Natural killer cell (primary cell): Measurements from ENCODE around the gene MEF2A. TPM values are rescaled to one million over a fixed set of nuclear protein-coding genes. Genes with fewer than 3 reads are reported as not detected.

Source experiments
- ATAC-seq, 3 donors: fragments of 150-1000 bp in 2 of 3; fragments of 200-7000 bp in 1 of 3; cut with Tn5 transposase; 1 replicate in 1 of 3; 2 replicates in 2 of 3; pipeline ENCODE4 v1.10.0; 2021; ENCODE audit warnings: mild to moderate bottlenecking in 2 of 3, moderate library complexity in 2 of 3
- DNase-seq, 2 donors: peaks; one replicate each; pipeline versions ENCODE4 v3.0.0 to v3.0.0-alpha.2; 2013 to 2021; ENCODE audit warnings: mixed read lengths in 1 of 2
- H3K27ac ChIP-seq: one replicate; pipeline ENCODE4 v1.5.1; 2013; ENCODE audit warnings: mild to moderate bottlenecking, low read length
- H3K27me3 ChIP-seq: one replicate; pipeline ENCODE4 v1.6.1; 2013; ENCODE audit warnings: low read length; ENCODE audit not compliant: control insufficient read depth, insufficient read depth
- H3K36me3 ChIP-seq: one replicate; pipeline ENCODE4 v1.6.1; 2013; ENCODE audit warnings: low read length; ENCODE audit not compliant: control insufficient read depth, insufficient read depth
- H3K4me1 ChIP-seq: one replicate; pipeline ENCODE4 v1.6.1; 2013; ENCODE audit warnings: low read length; ENCODE audit not compliant: control insufficient read depth, insufficient read depth
- H3K4me3 ChIP-seq: one replicate; pipeline ENCODE4 v1.5.1; 2013; ENCODE audit warnings: low read length
- H3K9me3 ChIP-seq: one replicate; pipeline ENCODE4 v1.6.1; 2013; ENCODE audit warnings: low read length; ENCODE audit not compliant: control insufficient read depth, insufficient read depth
- H3K27ac Mint-ChIP-seq, 2 donors: one replicate each; pipeline ENCODE4 v1.8.0; 2022; ENCODE audit warnings: mild to moderate bottlenecking in 2 of 2, mixed read lengths in 2 of 2, moderate library complexity in 1 of 2
- H3K27me3 Mint-ChIP-seq, 2 donors: one replicate each; pipeline ENCODE4 v1.8.0; 2022; ENCODE audit warnings: low read depth in 2 of 2, mixed read lengths in 2 of 2
- H3K36me3 Mint-ChIP-seq: one replicate; pipeline ENCODE4 v1.8.0; 2022; ENCODE audit warnings: mixed read lengths
- H3K4me1 Mint-ChIP-seq, 2 donors: one replicate each; pipeline ENCODE4 v1.8.0; 2022; ENCODE audit warnings: mixed read lengths in 2 of 2
- H3K4me3 Mint-ChIP-seq: one replicate; pipeline ENCODE4 v1.8.0; 2022; ENCODE audit warnings: mild to moderate bottlenecking, moderate library complexity, mixed read lengths
- H3K9me3 Mint-ChIP-seq, 2 donors: one replicate each; pipeline ENCODE4 v1.8.0; 2022; ENCODE audit warnings: mixed read lengths in 2 of 2
- WGBS: methylation state at CpG from one replicate; pipeline ENCODE4 v1.1.7; 2013; ENCODE audit warnings: missing lambda C conversion rate; ENCODE audit not compliant: insufficient coverage; 5-methylcytosine and 5-hydroxymethylcytosine counted together
- intact Hi-C: fragments of 100-400 bp; cut with micrococcal nuclease; formaldehyde crosslinking; loops from one replicate; pipeline ENCODE4 v1.14.2; 2022
- total RNA-seq, 4 donors: library from RNA; stranded (reverse); fragments of 120-200 nt in 1 of 4; gene quantifications; one replicate each; pipeline versions ENCODE4 v1.2.3 to v1.2.4, GENCODE V29; 2013 to 2022
- TF ChIP-seq, protein P1 (sequence below): fragments of 200-600 bp; IDR thresholded peaks from one replicate; pipeline ENCODE4 v1.8.0; 2022; ENCODE audit warnings: antibody characterized with exemption

MEF2A gene
- total RNA-seq, 3 donors from 2014 or later (not counting 1 experiment from before 2014, with no cell fraction given), result 31.1 to 33.9 (median 33.6) TPM

DNA sequence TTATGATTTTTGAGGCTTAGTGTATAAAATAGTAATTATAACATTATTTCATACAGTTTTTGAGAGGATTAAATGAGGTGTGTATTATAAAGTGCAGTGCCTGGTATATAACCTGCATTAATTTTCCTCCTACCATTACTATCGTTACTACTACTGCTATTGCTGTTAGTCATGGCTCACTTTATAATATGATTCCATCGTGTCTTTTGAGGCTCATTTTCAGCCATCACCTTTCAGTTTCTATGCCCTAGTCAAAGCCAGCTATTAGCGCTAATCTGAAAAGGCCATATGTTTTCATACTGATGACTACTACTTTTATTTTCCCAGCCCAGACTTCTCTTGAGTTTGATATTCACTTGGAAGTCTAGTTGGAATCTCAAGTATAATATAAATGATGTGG lies 5.5 kb downstream of the MEF2A start:
- no peak overlapping the region for H3K4me3 ChIP-seq
- intact Hi-C loops, result no loop called here
- DNase-seq, result no peak
- Mint-ChIP-seq H3K36me3 (no peaks in the 10 kb centered on the region), H3K27me3 (no peaks in the 10 kb centered on the region), H3K4me3 (no peak overlapping the region), H3K27ac (no peak overlapping the region), H3K4me1 (peaks cover 34 to 46% of the 10 kb centered on the region in 2 donors), H3K9me3 (no peaks in the 10 kb centered on the region)
- no peaks in the 10 kb centered on the region for H3K9me3 ChIP-seq
- no peaks in the 10 kb centered on the region for H3K36me3 ChIP-seq
- H3K27ac ChIP-seq, result no peak overlapping the region
- peaks cover 7% of the 10 kb centered on the region for H3K4me1 ChIP-seq
- TF ChIP-seq, protein P1, sequence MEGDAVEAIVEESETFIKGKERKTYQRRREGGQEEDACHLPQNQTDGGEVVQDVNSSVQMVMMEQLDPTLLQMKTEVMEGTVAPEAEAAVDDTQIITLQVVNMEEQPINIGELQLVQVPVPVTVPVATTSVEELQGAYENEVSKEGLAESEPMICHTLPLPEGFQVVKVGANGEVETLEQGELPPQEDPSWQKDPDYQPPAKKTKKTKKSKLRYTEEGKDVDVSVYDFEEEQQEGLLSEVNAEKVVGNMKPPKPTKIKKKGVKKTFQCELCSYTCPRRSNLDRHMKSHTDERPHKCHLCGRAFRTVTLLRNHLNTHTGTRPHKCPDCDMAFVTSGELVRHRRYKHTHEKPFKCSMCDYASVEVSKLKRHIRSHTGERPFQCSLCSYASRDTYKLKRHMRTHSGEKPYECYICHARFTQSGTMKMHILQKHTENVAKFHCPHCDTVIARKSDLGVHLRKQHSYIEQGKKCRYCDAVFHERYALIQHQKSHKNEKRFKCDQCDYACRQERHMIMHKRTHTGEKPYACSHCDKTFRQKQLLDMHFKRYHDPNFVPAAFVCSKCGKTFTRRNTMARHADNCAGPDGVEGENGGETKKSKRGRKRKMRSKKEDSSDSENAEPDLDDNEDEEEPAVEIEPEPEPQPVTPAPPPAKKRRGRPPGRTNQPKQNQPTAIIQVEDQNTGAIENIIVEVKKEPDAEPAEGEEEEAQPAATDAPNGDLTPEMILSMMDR, result no peak
- no peaks in the 10 kb centered on the region for H3K27me3 ChIP-seq
- 75% methylated on average over 2 of the region's 3 CpGs for WGBS
- no peak for ATAC-seq

DNA sequence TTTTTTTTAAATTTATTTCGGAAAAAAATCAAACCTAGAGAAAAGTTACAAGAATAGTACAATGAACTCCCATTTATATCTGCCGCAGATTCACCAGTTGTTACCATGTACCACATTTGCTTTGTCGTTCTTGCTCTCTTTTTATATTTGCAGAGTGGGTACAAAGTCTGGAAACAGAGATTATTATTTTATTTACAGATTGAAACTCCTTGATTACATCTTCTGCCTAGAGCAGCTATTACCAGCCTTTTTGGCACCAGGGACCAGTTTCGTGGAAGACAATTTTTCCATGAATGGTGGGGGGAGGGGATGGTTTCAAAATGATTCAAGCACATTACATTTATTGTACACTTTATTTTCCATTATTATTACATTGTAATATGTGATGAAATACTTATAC lies 8.3 kb downstream of the MEF2A start:
- ATAC-seq (no peak), DNase-seq (no peak)
- H3K27me3 Mint-ChIP-seq, result no peaks in the 10 kb centered on the region
- Histone ChIP-seq H3K4me1 (no peaks in the 10 kb centered on the region), H3K9me3 (no peaks in the 10 kb centered on the region), H3K36me3 (no peaks in the 10 kb centered on the region), H3K27me3 (no peaks in the 10 kb centered on the region), H3K4me3 (no peak overlapping the region), H3K27ac (no peak overlapping the region)
- no peak overlapping the region for H3K27ac Mint-ChIP-seq
- no CpG with 5 or more reads among the region's 4 CpGs for WGBS
- no peaks in the 10 kb centered on the region for H3K9me3 Mint-ChIP-seq
- H3K4me3 Mint-ChIP-seq, result no peak overlapping the region
- TF ChIP-seq, protein P1, result no peak
- H3K4me1 Mint-ChIP-seq, result peaks cover 32 to 46% of the 10 kb centered on the region in 2 donors
- intact Hi-C loops, result no loop called here
- no peaks in the 10 kb centered on the region for H3K36me3 Mint-ChIP-seq

DNA sequence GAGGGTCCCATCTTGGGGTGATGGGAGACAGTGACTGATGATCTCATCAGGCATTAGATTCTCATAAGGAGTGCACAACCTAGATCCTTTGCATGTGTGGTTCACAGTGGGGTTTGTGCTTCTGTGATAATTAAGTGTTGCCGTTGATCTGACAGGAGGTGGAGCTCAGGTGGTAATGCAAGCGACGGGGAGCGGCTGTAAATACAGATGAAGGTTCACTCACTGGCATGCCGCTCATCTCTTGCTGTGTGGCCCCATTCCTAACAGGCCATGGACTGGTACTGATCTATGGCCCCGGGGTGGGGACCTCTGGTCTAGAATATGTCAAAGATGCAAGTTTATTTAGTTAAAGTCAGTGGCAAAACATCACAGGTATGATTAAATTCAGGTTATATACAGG lies 8.7 kb downstream of the MEF2A start:
- Histone ChIP-seq H3K36me3 (no peaks in the 10 kb centered on the region), H3K27me3 (no peaks in the 10 kb centered on the region), H3K27ac (no peak overlapping the region), H3K9me3 (no peaks in the 10 kb centered on the region), H3K4me1 (no peaks in the 10 kb centered on the region), H3K4me3 (no peak overlapping the region)
- TF ChIP-seq, protein P1, result no peak
- DNase-seq (no peak), ATAC-seq (no peak)
- H3K36me3 Mint-ChIP-seq, result no peaks in the 10 kb centered on the region
- H3K9me3 Mint-ChIP-seq, result no peaks in the 10 kb centered on the region
- intact Hi-C loops, result no loop called here
- 95% methylated on average over 6 of the region's 6 CpGs for WGBS
- H3K4me1 Mint-ChIP-seq, result peaks cover 34 to 47% of the 10 kb centered on the region in 2 donors
- no peaks in the 10 kb centered on the region for H3K27me3 Mint-ChIP-seq
- peak overlapping the region in 1 of 2 donors; percentile 33 for H3K27ac Mint-ChIP-seq
- no peak overlapping the region for H3K4me3 Mint-ChIP-seq

DNA sequence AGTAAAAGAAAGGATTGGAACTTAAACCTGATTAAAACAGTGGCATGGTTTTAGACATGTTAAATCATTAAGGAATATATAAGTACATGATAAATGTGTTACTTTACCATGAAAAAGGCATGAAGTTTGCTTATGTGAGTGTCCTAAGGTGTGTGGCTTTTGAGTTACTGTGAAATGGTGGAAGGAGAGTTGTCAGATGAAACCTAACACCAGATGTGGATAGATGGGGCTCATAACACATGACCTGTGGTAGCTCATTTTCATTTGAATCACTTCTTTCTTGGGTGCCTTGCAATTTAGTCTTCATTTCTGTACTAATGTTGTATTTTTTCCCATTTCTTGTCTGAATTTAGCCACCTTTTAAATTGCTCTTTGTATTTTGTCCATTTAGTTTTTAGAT lies 13.0 kb downstream of the MEF2A start:
- Histone ChIP-seq H3K27ac (no peak overlapping the region), H3K4me3 (no peak overlapping the region), H3K9me3 (no peaks in the 10 kb centered on the region), H3K36me3 (no peaks in the 10 kb centered on the region), H3K27me3 (no peaks in the 10 kb centered on the region), H3K4me1 (no peaks in the 10 kb centered on the region)
- Mint-ChIP-seq H3K36me3 (no peaks in the 10 kb centered on the region), H3K4me3 (no peak overlapping the region), H3K27ac (no peak overlapping the region), H3K27me3 (no peaks in the 10 kb centered on the region), H3K4me1 (peaks cover 32 to 56% of the 10 kb centered on the region in 2 donors), H3K9me3 (no peaks in the 10 kb centered on the region)
- intact Hi-C loops, result no loop called here
- TF ChIP-seq, protein P1, result no peak
- DNase-seq (no peak), ATAC-seq (no peak)
